Suppressor macrophage (primary cell): ENCODE data around the gene SLC24A3.
A peak's percentile ranks its signal among the peaks of the same experiment; 100 is the strongest.

Experiments used
- DNase-seq, 4 experiments: peaks; one replicate each; pipeline ENCODE4 v3.0.0-alpha.2; 2020 to 2022

SLC24A3 gene

DNA sequence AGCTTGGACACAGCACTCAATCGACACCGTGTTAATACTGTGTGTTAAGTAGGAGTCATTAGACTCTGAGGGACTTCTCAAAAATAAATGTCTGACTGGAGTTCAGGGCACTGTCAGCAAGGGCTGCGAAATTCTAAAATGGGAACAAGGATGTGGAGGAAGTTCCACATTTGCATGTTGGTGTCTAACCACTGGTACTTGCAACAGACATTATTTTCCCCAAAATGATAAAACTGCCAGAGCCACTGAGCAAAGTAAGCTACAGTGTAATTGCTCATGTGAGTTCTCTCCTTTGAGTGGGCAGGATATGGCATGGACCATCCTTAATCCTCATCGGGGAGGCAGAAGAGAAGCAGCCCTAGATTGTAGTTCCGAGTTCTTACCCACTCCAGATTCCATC is 215.9 kb downstream of the SLC24A3 start:
- DNase-seq, result peak; percentile 74 to 89 (median 82)

DNA sequence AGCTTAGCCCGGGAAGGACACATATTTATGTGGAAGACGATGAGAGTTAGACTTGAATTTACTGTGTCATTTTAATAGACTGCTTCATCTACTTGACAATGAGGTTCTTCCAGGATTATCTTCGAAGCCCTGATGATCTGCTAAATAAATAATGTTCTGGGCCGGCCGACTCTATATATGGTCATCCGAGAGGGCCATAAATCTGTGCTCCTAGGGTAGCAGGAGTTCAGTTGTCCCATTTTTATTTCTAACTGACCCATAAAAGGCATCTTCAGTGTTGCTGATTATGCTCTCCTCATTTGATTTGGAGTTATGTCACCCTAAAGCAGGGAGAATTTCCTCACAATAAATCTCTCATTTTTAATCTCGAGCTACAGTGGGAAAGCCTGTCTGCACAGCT is 217.1 kb downstream of the SLC24A3 start:
- DNase-seq, result no peak

DNA sequence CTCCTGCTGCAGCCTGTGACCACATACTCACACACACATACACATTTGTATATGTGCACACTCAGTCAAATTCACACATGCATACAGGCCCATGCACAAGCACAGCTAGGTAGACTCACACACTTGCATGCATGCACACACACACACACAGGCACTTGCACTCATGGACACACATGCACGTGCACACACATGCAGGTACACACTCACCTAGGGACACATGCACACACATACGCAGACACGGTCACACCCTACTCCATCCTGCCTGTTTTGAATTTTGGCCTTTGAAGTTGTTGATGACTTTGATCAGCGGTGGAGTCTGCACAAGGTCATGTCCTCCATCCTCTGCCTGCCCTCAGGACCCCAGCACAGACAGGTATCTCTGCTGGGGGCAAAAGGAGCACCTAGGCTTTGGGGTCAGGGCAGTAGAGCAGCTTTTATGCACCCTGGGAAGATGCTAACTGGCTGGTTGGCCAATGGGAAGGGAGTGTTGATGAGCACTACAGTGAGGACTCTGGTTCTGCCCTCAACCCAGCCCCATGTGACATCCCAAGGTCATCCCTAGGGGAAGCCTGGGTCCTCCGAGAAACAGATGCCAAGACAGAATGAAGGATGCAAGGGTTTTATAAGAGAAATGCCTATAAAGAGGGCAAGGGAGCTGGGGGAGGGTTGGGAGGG is 218.3 kb downstream of the SLC24A3 start:
- no peak for DNase-seq

DNA sequence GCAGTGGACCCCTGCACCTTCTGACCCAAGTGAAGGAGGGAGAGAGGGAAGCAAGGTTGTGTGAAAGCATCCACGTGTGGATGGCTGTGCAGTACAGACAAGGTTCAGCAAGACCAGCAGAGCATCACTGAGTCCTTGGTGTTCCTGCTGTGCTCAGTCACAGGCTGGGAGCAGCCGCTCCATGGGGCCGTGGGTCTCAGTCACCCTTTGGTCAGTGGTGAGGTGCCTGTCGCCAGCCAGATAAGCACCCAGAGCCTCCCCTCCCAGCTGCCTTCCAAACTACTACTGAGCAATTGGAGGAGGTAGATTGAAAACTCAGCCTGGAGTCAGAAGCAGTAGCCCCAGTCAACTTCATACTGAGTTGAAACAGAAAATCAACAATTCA is 218.9 kb downstream of the SLC24A3 start:
- DNase-seq, result no peak

DNA sequence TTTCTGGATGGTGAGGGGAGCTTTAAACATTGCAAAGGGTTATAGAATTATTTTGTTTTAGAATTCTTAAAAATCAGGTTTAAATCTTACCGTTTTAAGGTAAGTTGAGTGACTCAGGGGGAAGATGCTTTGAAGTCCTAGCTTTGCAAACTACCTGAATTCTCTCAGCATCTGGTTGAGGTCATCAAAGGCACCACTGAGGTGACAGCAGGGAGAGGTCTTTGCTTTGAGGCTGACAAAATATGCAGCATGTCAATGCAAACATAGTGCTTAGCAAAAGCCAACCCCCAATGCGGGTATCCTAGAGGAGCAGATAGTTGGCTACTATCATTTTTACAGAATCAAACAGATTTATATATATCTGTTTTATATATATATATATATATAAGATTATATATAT is 219.5 kb downstream of the SLC24A3 start:
- DNase-seq, result no peak

DNA sequence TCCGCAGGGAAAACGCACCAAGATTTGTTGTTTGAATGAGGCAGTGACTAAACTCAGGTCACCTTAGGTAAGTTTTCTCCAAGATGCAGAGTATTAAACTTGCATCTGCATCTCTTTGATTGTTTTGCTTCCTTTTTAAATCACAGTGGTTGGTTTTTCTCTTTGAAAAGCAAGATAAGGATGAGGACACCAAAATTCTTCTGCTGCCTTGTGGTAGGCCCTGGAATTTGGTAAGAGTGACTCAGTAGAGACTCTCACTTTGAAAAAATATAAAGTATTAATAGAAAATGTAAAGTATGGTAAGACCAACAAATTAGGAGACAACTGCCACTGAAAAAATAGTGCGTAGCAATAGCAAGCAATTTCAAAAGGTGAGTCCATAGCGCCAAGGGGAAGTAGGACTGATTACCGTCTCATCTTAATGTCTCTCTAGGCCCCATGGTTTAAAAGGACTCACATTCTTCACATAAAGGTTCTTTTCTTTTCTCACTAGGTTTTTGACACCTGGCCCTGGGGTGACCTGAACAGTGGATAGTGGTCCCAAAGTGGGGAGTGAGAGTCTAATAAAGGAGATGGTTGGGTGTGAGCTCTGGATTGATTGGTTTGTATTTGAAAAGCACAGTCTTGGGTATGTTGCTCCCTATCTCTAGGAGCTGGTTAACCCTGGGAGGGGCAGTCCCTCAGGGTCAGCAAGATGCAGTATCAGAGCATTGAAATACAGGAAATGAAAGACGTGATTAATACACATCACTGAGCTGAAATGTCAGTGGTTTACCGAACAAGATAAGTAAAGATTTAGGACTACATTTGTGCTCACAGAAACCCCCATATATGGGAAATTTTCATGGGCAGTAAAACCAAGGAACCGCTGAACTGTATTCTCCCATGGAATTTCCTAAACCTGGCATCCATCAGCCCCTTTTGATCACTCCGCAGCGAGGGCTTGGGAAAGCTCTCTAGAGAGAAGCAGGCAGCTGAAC is 221.2 kb downstream of the SLC24A3 start:
- DNase-seq, result no peak

DNA sequence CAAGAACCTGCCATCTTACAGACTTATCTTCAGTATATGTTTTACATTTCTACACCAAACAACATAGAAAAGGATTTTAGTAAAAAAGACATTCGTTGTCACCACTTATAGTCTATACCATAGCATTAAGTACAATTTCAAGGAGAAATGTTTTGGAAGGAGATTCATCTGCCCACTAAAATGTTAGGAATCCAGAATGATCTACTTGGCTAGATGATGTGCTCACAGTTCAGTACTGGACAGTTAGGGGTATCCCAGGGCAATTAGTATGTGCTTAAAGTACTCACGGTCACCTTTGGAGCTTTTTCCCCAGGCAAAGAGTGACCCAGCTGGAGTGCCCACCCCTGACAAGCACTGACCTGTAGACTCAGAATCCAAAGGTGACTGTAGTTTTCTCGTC is 222.9 kb downstream of the SLC24A3 start:
- no peak for DNase-seq

DNA sequence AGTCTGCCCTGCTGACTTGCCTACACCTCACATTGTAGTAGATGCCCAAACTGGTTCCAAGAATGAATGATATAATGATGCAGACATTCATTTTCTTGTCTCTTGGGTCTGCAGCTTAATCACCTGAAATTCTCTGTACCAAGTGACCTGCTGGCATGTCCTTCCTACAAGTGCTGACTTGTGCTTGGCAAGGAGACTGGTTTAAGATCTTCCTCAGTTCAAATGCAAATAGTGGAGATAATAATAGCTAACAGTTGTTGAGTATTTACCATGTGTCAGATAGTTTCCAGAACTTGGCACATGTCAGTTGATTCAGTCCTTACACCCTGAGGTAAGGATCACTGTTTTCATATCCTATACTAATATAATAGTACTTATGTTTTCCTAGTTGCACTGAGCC is 223.4 kb downstream of the SLC24A3 start:
- no peak for DNase-seq

DNA sequence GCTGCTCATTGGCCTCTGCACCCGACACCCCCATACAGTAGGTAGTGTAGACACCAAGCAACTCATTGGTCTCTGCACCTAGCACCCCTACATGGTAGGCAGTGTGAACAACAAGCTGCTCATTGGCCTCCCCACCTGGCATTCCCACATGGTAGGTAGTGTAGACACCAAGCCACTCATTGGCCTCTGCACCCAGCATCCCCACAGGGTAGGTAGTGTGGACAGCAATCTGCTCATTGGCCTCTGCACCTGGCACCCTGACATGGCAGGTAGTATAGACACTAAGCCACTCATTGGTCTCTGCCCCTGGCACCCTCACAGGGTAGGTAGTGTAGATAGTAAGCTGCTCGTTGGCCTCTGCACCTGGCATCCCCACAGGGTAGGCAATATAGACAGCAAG is 226.0 kb downstream of the SLC24A3 start:
- no peak for DNase-seq

DNA sequence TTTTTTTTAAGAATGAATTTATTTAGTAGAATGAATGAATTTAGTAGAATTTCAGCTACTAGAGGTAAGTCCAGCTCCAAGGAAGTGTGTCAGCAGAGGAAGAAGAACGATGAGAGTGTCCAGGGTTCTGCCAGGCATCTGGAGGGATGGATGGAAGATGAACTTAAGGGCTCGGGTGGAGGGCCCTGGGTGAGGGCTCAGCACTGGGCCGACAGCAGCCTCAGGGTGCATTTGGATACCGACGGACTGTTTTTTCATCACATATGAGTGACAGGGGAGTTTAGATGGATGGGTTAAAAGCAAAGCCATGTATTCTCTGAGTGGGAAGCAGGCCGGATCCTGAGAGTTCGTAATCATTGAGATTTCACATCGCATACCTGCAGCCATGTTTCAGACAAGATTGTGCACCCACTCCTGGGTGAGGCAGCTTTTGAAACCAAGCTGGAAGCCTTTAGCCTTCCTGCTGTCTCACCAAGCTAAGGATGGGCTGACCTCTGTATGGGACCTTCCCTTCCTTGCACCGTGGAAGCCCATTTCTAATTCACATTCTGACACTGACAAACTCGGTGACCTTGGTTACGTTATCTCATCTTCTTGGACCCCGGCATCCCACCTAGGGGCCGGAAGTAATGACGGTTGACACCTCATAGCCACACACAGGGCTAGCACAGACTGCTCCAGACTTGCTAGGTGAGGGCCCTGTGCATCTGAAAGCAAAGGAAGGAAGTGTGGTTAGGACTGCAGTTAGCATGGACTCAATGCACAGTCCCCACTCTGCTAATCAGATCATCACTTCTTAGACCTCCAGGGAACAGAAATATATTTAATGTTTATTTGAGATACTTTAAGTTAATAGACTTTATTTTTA is 228.5 kb downstream of the SLC24A3 start:
- DNase-seq, result no peak

DNA sequence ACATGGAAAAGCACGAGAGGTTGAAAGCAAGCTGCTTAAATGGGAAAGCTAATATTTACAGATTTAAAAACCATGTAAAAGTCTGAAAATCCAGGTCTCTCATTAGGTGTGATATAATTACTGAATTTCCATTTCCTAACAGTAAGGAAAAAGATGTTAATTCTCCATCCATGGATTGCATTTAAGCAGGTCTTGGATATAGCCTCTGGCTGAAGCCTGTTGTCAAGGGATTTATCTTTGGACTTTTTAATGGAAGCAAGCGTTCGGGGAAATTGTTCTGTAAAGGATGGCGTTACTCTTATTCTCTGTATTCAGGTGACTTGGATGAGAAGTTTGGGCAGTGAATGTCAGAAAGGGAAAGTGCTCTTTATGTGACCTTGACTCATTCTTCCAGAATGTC is 233.8 kb downstream of the SLC24A3 start:
- no peak for DNase-seq

DNA sequence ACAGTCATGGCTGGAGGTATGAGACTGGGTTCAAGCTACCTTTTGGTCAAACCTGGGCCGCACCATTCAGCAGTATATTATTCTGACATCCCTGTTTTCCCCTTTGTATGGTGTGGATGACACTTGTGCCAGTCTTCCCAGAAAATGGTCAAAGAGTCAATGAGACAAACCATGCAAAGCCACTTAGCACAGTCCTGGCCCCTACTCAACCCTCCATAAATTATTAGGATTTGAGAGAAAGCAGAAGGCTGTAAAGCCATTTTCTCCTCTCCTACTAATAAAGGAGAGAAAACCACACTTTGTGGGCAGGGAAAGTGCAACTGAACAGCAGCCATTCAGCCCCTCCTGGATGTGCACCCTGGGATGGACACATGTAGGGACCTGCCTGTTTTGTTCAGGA is 236.2 kb downstream of the SLC24A3 start:
- no peak for DNase-seq

DNA sequence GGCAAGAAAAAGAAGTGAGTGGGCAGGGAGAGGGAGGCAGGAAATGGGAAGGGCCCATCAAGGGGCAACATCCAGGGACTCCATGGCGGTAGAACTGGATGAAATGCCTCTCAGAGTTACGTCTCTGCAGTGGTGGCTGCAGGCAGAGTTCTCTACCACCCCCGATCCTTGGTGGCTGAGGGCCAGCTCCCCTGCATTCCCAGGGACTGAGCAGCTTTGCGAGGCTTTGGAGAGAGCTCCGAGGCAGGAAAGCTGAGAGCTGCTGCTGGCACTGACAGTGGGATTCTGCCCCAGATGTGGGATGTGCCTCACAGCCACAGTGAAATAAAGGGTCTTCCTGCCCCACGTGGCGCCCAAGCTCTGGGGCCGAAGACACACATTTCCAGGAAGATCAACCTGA is 236.6 kb downstream of the SLC24A3 start:
- DNase-seq, result no peak

DNA sequence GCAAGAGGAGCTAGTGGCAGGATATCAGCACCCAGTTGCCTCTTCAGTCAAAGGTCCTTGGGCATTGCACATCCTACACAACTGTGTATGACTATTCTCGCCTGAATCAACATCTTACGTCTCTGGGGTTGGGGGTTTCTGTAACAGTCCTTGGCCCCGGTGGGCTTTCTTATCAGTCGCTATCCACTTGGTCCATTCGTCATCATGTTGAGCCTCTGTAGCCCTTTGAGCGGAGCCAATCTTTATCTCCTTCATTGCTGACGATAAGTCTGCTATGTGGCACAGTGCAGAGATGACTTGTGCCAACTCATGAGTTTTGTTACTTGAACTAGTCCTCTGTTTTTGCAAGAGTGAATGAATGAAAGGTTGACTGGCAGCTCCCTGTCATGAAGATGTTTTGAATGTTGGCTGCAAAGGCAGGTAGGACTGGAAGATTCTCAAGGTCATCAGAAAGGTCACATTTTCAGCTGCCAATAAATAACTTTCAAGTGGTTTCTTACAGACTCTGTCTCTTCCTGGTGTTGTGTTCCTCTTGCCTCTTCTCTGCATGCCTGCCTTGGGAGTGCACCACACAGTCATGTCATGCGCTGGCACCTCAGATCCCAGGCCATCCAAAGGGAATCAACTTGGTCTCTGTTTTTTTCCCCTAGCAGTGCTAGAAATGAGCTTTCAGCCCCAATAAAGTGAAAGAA is 238.9 kb downstream of the SLC24A3 start:
- peak in 1 of 4 experiments; percentile 18 for DNase-seq

DNA sequence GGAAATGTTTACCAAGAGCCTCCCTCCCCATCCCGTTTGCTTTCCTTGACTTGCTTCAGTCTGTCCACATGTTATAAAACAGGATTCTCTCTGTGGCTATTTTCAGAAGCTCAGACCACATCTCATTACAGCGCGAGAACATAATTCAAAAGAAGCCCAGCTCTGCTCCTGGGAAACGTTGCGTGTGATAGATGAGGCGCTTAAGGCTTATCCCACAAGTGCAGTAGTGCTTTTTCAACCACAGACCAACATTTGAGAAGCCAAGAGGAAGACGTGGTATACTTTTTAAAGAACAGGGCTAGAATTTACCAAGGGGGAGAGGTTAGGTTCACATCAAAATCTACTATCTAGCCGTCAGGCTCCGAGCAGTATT is 239.5 kb downstream of the SLC24A3 start:
- DNase-seq, result peak in 3 of 4 experiments; percentile 7 to 16 (median 13)

DNA sequence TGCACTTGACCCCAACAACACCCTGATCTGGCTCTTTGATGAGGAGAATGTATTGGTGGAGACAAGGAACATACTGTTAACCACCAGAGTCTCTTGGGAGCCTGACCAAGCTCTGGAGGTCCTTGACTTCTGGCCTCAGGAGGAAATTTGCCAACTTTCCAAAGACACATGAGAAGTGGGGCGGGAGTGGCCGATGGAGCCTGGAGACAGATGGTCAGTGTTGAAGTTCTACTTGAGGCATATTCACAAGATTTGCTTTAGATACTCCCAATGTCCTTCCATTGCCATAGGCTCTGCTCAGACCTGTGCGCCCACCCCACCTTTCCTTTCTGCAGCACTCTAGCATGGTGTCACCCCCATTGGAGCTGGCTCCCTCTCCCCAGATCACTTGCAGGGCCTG is 241.0 kb downstream of the SLC24A3 start:
- DNase-seq, result no peak

DNA sequence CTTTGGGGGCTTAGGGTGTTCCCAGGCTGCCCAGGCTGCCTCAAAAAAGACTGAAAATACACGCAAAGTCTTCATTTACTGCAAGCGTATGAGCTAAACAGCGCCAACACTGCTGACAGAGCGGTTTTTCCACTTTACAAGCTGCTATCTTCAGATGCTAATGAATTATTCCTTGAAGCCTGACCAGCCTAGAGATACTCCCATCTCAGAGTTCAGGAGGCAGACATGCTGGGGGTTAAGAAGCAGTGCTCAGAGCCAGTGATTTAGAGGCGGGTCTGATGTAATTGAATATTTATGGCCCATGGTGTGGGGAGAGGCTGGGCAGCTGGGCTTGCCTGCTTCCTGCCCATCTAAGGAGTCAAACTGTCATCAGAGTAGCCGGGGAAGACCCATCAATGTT is 241.4 kb downstream of the SLC24A3 start:
- no peak for DNase-seq

DNA sequence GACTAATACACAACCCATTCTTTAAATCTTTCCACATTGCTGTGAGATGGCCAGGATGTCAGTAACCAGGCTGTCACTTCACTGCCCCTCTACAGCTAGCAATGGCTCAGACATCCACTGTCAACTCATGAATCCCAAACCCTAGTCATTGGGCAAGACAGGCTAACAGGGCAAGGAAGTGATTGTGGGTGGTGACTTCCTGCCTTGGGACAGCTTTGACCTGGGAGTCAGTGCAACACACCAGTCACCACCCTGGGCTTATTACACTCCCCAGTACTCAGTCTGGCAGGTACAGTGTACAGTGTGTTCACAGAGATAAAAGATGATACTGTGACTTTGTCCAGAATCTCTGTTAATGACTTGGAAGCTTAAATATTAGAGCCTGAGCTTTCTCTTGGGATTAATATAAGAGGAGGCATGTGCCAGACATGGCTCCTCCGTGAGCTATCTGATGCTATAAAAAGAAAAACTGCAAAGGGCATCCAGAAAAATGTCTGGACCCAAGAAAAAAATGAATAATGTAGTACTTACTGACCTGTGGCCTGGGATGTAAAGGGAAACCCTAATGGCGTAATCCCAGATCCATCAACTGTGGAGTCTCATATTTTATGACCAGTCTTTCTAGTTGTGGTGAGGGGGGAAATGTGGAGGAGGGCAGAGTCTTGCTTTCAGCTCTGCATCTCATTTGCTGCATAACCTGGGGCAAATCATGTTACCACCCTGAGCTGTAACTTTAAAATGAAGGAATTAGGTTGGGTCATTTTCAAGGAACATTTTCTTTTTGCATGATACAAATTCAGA is 244.4 kb downstream of the SLC24A3 start:
- DNase-seq, result peak; percentile 51 to 76 (median 74)

DNA sequence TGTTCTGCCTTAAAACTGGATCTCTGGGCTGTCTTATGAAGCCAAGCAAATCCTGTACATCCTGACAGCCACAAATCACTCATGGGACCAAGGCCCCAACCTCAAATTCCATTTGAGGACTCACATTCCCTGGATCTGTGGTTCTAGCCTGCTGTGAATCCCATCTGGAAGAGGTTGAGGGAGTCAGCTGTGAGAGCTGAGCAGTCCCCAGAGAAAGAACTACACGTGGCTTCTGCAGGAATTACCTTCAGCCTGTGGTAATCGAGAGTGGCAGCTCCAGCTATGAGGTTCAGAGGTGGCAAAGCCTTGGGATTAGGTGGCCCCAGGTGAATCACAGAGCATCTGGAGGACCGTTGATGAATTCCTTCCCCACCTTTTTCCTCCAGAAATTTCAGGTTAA is 245.2 kb downstream of the SLC24A3 start:
- no peak for DNase-seq

DNA sequence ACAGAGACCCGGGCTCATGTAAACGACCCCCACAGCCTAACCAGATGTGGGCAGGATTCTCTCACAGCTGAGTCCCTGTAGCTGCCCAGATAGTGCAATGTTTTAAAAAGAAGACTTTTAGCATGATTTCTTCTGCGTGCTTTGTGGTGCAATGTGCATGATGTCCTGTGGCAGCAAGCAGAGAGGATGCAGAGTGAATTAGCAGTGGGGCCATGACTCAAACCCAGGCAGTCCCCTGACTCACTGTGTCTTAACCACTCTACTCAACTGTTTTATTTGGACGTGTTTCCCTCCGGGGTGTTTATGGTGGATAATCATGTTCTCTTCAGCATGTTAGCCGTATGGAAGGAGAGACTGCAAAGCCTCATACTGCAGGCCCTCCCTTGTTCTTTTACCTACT is 247.9 kb downstream of the SLC24A3 start:
- no peak for DNase-seq

DNA sequence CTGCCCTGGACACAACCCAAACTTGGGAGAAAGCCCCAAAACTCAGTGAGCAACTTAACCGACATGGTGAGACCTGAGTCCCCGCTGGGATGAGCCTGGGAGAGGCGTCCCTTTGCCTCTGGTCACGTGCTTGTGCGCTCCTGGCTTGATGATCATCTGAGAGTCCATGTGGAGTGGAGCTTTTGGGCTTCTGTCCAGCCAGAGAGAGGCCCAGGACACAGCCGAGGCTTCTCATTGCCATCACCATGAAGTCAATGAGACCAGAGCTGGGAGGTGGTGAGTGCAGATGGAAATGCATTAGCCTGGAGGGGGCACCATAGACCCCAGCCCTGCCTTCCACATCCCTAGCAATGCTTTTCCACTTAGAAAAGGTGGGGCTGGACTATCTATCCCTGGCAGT is 250.0 kb downstream of the SLC24A3 start:
- no peak for DNase-seq

DNA sequence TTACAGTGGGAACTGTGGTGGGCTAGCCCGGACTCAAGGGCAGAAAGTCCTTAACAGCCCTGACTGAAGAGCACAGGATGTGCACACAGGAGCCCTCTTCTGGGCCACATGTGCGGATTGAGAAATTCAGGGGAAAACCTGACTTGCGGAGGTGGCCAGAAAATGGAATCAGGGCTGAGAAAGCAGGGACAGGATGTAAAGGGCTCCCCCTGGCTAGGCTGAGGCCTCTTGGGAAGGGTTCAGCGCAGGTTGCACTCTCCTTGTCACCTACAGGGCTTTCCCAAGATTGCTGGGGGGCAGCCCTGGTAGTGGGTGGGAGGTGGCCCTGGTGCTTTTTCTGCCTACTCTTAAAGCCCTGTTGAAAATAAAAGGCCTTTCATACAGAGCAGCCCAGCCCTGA is 251.2 kb downstream of the SLC24A3 start:
- DNase-seq, result no peak
